Esophagus muscularis mucosa (tissue), 3 donors: ENCODE results near the gene CFHR3.

ENCODE experiments used
- EP300 ChIP-seq: sonication (generic); formaldehyde crosslinking; IDR thresholded peaks from one replicate; pipeline ENCODE4 v1.6.1; 2017; ENCODE audit warnings: antibody characterized with exemption
- TF ChIP-seq, protein P1 (sequence below), 3 experiments: fragments of 200-600 bp in 2 of 3; fragments of 450-650 bp in 1 of 3; sonication (generic) in 2 of 3; IDR thresholded peaks; one replicate each; pipeline ENCODE4 v1.5.1; 2017 to 2019; ENCODE audit warnings: antibody characterized with exemption in 3 of 3, mild to moderate bottlenecking in 2 of 3, moderate library complexity in 1 of 3

DNA sequence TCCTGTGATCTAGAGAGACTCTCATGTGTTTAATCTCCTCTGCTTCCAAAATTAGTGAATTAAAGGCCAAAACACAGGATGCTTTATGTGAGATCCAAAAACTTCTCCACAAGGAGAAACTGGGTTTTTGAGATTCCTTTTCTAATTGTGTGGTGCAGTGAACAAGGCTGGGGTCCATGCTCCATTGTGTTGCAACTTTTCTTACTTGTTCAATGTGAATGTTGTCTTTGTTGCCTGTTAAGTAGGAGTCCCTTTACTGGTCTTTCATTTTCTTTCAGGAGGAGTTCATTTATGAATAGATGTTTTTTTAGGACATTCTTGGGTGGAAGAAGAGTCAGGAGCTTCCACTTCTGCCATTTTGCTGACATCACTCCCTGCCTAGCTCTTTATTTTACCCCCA lies 40.6 kb upstream of the CFHR3 start:
- TF ChIP-seq, protein P1, sequence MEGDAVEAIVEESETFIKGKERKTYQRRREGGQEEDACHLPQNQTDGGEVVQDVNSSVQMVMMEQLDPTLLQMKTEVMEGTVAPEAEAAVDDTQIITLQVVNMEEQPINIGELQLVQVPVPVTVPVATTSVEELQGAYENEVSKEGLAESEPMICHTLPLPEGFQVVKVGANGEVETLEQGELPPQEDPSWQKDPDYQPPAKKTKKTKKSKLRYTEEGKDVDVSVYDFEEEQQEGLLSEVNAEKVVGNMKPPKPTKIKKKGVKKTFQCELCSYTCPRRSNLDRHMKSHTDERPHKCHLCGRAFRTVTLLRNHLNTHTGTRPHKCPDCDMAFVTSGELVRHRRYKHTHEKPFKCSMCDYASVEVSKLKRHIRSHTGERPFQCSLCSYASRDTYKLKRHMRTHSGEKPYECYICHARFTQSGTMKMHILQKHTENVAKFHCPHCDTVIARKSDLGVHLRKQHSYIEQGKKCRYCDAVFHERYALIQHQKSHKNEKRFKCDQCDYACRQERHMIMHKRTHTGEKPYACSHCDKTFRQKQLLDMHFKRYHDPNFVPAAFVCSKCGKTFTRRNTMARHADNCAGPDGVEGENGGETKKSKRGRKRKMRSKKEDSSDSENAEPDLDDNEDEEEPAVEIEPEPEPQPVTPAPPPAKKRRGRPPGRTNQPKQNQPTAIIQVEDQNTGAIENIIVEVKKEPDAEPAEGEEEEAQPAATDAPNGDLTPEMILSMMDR (IDR thresholded peaks at IDR 0.05), result no peak
- TF ChIP-seq EP300, result no peak
